ENCODE results near the gene GPR33.

- TF ChIP-seq CTCF (IDR thresholded peaks at IDR 0.05; ENCODE audit: low read depth, low read length) (no peak), POLR2A (IDR thresholded peaks at IDR 0.05; ENCODE audit: extremely low read depth, insufficient read length) (no peak)
These were observed 39.2 kb upstream of the GPR33 start for GRCh38 chr14:31527087-31527486.

All from NB4 (cell line).